H1 (cell line): ENCODE results near the gene MLKL.

Experiments
- CBX8 ChIP-seq: fragments of 300-800, 300-1000 bp; sonication (generic); IDR thresholded peaks from 2 replicates; pipeline ENCODE4 v1.7.1; 2016; ENCODE audit warnings: low read depth, low read length, borderline replicate concordance
- MAX ChIP-seq: IDR thresholded peaks from 2 replicates; pipeline ENCODE4 v1.6.1; 2012; ENCODE audit warnings: inconsistent platforms
- POLR2A ChIP-seq, 2 experiments: IDR thresholded peaks; 1 replicate in 1 of 2; 2 replicates in 1 of 2; pipeline ENCODE4 v1.6.1; 2011; ENCODE audit warnings: low read depth in 2 of 2, low read length in 2 of 2, mild to moderate bottlenecking in 2 of 2; ENCODE audit errors: control extremely low read depth in 1 of 2
- TF ChIP-seq, protein P1 (sequence below), 3 experiments: IDR thresholded peaks; 1 replicate in 2 of 3; 2 replicates in 1 of 3; pipeline versions ENCODE4 v1.5.1 to v1.6.1; 2011; ENCODE audit warnings: low read length in 3 of 3, mild to moderate bottlenecking in 3 of 3, inconsistent platforms in 2 of 3, low read depth in 1 of 3, moderate library complexity in 1 of 3; ENCODE audit not compliant: insufficient read depth in 1 of 3; ENCODE audit errors: control extremely low read depth in 1 of 3

DNA sequence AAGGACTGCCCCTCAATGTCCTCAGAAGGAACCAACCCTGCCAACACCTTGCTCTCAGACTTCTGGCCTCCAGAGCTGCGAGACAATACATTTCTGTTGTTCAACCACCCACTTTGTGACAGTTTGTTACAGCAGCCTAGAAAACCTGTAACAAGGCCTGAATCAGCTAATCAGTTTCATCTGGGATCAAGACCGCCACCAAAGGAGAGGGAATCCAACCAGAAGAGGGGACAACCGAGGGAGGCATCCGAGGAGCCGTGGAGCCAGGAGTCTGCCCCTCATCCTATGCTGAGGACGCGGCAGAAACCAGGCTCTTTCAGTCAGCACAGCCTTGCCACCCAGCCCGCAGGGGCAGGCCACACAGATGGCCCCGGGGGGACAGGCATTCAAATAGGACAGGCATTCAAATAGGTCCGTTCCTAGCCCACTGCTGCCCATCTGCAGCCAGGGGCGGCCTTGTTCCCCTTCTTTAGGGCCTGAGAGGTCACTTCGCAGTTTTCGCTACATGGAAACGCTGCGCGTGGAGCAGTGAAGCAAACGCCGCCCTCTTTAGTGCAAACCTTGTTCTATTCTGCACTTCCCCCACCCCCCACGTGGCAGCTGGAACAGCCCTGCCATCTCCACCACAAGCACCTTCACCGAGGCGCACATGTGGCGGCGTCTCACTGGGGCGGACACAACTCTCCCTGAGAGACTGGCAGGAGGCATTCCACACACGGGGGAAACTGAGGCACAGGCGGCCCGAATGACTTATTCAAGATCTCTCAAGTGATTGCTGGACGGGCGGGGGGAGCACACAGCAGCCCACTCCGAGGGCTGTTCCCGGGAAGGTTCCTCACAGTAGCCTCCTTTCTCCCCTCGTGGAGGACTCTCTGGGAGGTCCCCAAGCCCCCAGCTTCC, 47.3 kb upstream of the MLKL start:
- no peak for TF ChIP-seq POLR2A (IDR thresholded peaks at IDR 0.05; ENCODE audit: control extremely low read depth in 1 of 2, low read depth in 2 of 2, low read length in 2 of 2)
- TF ChIP-seq, protein P1, sequence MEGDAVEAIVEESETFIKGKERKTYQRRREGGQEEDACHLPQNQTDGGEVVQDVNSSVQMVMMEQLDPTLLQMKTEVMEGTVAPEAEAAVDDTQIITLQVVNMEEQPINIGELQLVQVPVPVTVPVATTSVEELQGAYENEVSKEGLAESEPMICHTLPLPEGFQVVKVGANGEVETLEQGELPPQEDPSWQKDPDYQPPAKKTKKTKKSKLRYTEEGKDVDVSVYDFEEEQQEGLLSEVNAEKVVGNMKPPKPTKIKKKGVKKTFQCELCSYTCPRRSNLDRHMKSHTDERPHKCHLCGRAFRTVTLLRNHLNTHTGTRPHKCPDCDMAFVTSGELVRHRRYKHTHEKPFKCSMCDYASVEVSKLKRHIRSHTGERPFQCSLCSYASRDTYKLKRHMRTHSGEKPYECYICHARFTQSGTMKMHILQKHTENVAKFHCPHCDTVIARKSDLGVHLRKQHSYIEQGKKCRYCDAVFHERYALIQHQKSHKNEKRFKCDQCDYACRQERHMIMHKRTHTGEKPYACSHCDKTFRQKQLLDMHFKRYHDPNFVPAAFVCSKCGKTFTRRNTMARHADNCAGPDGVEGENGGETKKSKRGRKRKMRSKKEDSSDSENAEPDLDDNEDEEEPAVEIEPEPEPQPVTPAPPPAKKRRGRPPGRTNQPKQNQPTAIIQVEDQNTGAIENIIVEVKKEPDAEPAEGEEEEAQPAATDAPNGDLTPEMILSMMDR (IDR thresholded peaks at IDR 0.05; ENCODE audit: control extremely low read depth in 1 of 3, insufficient read depth in 1 of 3, low read depth in 1 of 3, low read length in 3 of 3), result no peak
- no peak for TF ChIP-seq CBX8
- no peak for TF ChIP-seq MAX
